MM.1S (cell line): Measurements from ENCODE around the gene SYTL2.

Source experiments
- EZH2 ChIP-seq: fragments of 300-600 bp; sonication (generic); optimal IDR thresholded peaks from 2 replicates; pipeline ENCODE3; 2017; ENCODE audit warnings: low read depth, mild to moderate bottlenecking, antibody characterized with exemption, low read length, mixed read lengths
- TF ChIP-seq, protein P1 (sequence below): fragments of 300-600 bp; sonication (generic); IDR thresholded peaks from 2 replicates; pipeline ENCODE4 v1.5.1; 2016; ENCODE audit warnings: antibody characterized with exemption, low read length, mixed read lengths

GRCh38 chr11:85705800-85706199 is 105.1 kb downstream of the SYTL2 start:
- TF ChIP-seq EZH2 = no peak
- TF ChIP-seq, protein P1, sequence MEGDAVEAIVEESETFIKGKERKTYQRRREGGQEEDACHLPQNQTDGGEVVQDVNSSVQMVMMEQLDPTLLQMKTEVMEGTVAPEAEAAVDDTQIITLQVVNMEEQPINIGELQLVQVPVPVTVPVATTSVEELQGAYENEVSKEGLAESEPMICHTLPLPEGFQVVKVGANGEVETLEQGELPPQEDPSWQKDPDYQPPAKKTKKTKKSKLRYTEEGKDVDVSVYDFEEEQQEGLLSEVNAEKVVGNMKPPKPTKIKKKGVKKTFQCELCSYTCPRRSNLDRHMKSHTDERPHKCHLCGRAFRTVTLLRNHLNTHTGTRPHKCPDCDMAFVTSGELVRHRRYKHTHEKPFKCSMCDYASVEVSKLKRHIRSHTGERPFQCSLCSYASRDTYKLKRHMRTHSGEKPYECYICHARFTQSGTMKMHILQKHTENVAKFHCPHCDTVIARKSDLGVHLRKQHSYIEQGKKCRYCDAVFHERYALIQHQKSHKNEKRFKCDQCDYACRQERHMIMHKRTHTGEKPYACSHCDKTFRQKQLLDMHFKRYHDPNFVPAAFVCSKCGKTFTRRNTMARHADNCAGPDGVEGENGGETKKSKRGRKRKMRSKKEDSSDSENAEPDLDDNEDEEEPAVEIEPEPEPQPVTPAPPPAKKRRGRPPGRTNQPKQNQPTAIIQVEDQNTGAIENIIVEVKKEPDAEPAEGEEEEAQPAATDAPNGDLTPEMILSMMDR = no peak
